Pancreas (tissue), 10 donors: ENCODE results near the gene TTLL10. TPM values are rescaled to one million over a fixed set of nuclear protein-coding genes. Genes with fewer than 3 reads are reported as not detected.
A peak's percentile ranks its signal among the peaks of the same experiment; 100 is the strongest.

ENCODE experiments used
- ATAC-seq, 4 donors: fragments of 200-7000 bp; cut with Tn5 transposase; one replicate each; pipeline versions ENCODE4 v1.8.0 to v1.9.1; 2020; ENCODE audit warnings: mild to moderate bottlenecking in 4 of 4, moderate library complexity in 4 of 4
- DNase-seq, 6 donors: peaks; one replicate each; pipeline ENCODE4 v3.0.0-alpha.2; 2020
- FAIRE-seq: peaks from 2 replicates; lab custom pipeline; 2012; peaks lifted over from hg19 to GRCh38; lab: Jason Lieb, UNC
- H3K27ac ChIP-seq, 4 donors: fragments of 200-600 bp; sonication (generic); 1 replicate in 3 of 4; 2 replicates in 1 of 4; pipeline versions ENCODE4 v1.5.0 to v1.8.0; 2020
- H3K27me3 ChIP-seq, 4 donors: fragments of 200-600 bp; one replicate each; pipeline ENCODE4 v1.8.0; 2021
- H3K36me3 ChIP-seq, 3 donors: fragments of 200-600 bp; sonication (generic) in 1 of 3; one replicate each; pipeline versions ENCODE4 v1.5.0 to v1.8.0; 2020 to 2021
- H3K4me1 ChIP-seq, 3 donors: fragments of 200-600 bp; one replicate each; pipeline ENCODE4 v1.8.0; 2021
- H3K4me3 ChIP-seq, 4 donors: fragments of 200-600 bp; sonication (generic) in 2 of 4; one replicate each; pipeline versions ENCODE4 v1.5.0 to v1.8.0; 2020 to 2021
- H3K9me3 ChIP-seq, 4 donors: fragments of 200-600 bp; one replicate each; pipeline ENCODE4 v1.8.0; 2021
- WGBS, 2 donors: extraction: QIAGEN DNeasy Blood & Tissue Kit; methylation state at CpG; one replicate each; pipeline ENCODE4 v1.1.7; 2013; 5-methylcytosine and 5-hydroxymethylcytosine counted together
- intact Hi-C, 3 donors: fragments of 100-400 bp; cut with DNase I; formaldehyde crosslinking; loops; one replicate each; pipeline versions ENCODE4 v1.11.1 to v1.14.2; 2022
- polyA plus RNA-seq, 2 donors: library from polyadenylated mRNA; stranded (reverse); fragments of 200-250 nt; gene quantifications; one replicate each; pipeline ENCODE4 v1.2.3, GENCODE V29; 2013
- total RNA-seq, 6 donors: library from RNA; stranded (reverse); fragmentation: NEBNext Ultra II Directional in 4 of 6; extraction: Animal tissue kit (Norgen Biotek cat#: 25700) in 4 of 6; gene quantifications; one replicate each; pipeline versions ENCODE4 v1.2.1 to v1.2.4, GENCODE V29; 2021 to 2023
- TF ChIP-seq, protein P1 (sequence below), 4 donors: fragments of 200-600 bp; sonication (generic) in 3 of 4; IDR thresholded peaks; one replicate each; pipeline versions ENCODE4 v1.5.0 to v1.8.0; 2021; ENCODE audit warnings: antibody characterized with exemption in 4 of 4
- donor health status: healthy with polysubstance abuse.
- donor health status: DM: no; HTN: no; CAD: no; lungs with moderate emphysema.
- donor health status: DM: no; HTN: no; CAD: no.
- donor health status: control.
- donor health status: control.
- donor health status: Bipolar disorder and iron deficiency.
- donor health status: DM: yes; HTN: yes; CAD: no.
- donor health status: DM: no; HTN: no; CAD: no.
- donor health status: DM: no; HTN: no; CAD: no.
- donor health status: DM: yes; HTN: yes; CAD: no.

TTLL10 gene
- total and polyA plus RNA-seq, 8 donors, result 0.20 to 1.6 (median 0.41) TPM; not detected in 1

DNA sequence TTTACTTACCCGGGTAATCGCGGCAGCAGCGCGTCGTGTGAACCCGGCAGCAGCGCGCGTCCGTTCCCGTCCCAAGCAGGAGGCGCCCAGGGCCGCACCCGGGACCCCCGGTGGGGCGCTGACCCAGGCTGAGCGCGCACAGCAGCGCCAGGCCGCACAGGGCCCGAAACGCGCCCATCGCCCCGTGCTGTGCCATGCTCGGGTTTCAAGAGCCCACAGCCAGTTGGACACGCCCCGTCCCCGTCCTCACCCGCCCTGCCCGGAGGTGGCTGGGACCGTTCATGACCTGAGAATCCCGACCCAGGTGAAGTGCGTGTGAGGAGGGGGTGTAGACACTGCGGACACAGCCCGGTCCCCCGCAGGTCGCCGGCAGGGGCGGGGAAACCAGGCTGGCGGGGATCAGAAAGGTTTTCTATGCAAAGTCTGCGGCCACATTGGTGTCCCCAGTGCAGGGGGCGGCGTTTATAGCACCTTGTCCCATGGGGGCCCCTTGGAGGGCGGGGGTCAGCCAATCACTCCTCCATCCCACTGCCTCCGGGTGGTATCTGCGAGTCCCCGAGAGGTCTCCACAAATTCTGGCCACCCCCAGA, 32.8 kb downstream of the TTLL10 start, which contains the start of gene TNFRSF18:
Gene TNFRSF18, minus strand, starts transcription at position 217 of the 590 bp plus-strand sequence. Its CDS starts 21 bp downstream, at position 196.
- Histone ChIP-seq H3K4me3 (peak within 1 kb of the TSS in 1 of 4 donors; percentile 21), H3K36me3 (no peaks in the 10 kb centered on the region), H3K9me3 (no peaks in the 10 kb centered on the region), H3K27ac (no peak within 1 kb of the TSS), H3K27me3 (no peaks in the 10 kb centered on the region), H3K4me1 (no peaks in the 10 kb centered on the region)
- FAIRE-seq, result no peak
- peak in 3 of 6 donors; percentile 55 to 77 (median 69) for DNase-seq
- WGBS, 2 donors, result 3 to 5% methylated on average over 35 to 49 of the region's 49 CpGs
- intact Hi-C loops, result no loop called here
- ATAC-seq, result peak; percentile 23 to 75 (median 50)
- TF ChIP-seq, protein P1, sequence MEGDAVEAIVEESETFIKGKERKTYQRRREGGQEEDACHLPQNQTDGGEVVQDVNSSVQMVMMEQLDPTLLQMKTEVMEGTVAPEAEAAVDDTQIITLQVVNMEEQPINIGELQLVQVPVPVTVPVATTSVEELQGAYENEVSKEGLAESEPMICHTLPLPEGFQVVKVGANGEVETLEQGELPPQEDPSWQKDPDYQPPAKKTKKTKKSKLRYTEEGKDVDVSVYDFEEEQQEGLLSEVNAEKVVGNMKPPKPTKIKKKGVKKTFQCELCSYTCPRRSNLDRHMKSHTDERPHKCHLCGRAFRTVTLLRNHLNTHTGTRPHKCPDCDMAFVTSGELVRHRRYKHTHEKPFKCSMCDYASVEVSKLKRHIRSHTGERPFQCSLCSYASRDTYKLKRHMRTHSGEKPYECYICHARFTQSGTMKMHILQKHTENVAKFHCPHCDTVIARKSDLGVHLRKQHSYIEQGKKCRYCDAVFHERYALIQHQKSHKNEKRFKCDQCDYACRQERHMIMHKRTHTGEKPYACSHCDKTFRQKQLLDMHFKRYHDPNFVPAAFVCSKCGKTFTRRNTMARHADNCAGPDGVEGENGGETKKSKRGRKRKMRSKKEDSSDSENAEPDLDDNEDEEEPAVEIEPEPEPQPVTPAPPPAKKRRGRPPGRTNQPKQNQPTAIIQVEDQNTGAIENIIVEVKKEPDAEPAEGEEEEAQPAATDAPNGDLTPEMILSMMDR (IDR thresholded peaks at IDR 0.05), result no peak

- intact Hi-C loops, result no loop called here
- H3K4me3 ChIP-seq, result no peak overlapping the region
- TF ChIP-seq, protein P1 (IDR thresholded peaks at IDR 0.05), result no peak
- peak in 3 of 6 donors; percentile 22 to 67 (median 56) for DNase-seq
- H3K9me3 ChIP-seq, result no peaks in the 10 kb centered on the region
- no peaks in the 10 kb centered on the region for H3K27me3 ChIP-seq
- WGBS, 2 donors, result 39 to 40% methylated on average over 19 of the region's 19 CpGs
- no peaks in the 10 kb centered on the region for H3K4me1 ChIP-seq
- no peak overlapping the region for H3K27ac ChIP-seq
- FAIRE-seq, result no peak
- H3K36me3 ChIP-seq, result no peaks in the 10 kb centered on the region
- ATAC-seq, result no peak
These were observed 33.4 kb downstream of the TTLL10 start for GRCh38 chr1:1206966-1207531.

GRCh38 chr1:1207571-1207892, 33.9 kb downstream of the TTLL10 start:
- ATAC-seq (no peak), DNase-seq (peak in 3 of 6 donors; percentile 11 to 44 (median 22)), FAIRE-seq (no peak)
- no peaks in the 10 kb centered on the region for H3K9me3 ChIP-seq
- no peaks in the 10 kb centered on the region for H3K36me3 ChIP-seq
- H3K4me1 ChIP-seq, result no peaks in the 10 kb centered on the region
- no peak overlapping the region for H3K4me3 ChIP-seq
- TF ChIP-seq, protein P1 (IDR thresholded peaks at IDR 0.05), result no peak
- WGBS, 2 donors, result 69 to 74% methylated on average over 11 of the region's 11 CpGs
- intact Hi-C loops, result no loop called here
- H3K27ac ChIP-seq, result no peak overlapping the region
- H3K27me3 ChIP-seq, result no peaks in the 10 kb centered on the region

- Histone ChIP-seq H3K27me3 (no peaks in the 10 kb centered on the region), H3K4me3 (no peak overlapping the region), H3K36me3 (no peaks in the 10 kb centered on the region), H3K4me1 (no peaks in the 10 kb centered on the region), H3K9me3 (no peaks in the 10 kb centered on the region), H3K27ac (no peak overlapping the region)
- FAIRE-seq (no peak), DNase-seq (peak in 3 of 6 donors; percentile 23 to 61 (median 58)), ATAC-seq (no peak)
- 69 to 73% methylated on average over 35 to 38 of the region's 38 CpGs for WGBS, 2 donors
- intact Hi-C loops, result no loop called here
- TF ChIP-seq, protein P1 (IDR thresholded peaks at IDR 0.05), result no peak
These were observed 35.2 kb downstream of the TTLL10 start for GRCh38 chr1:1208713-1209433.
